Activated CD4-positive, alpha-beta T cell treated with anti-CD3 and anti-CD28 coated beads, Interleukin-2, amount 50 U/mL, for 16 hours (primary cell): ENCODE measurements around the gene CNST.
"Not testable (repeated sequence)": the region's sequence is repeated elsewhere in the genome, so short reads cannot be mapped to it uniquely, and the experiment has no call there.

Source experiments
- DNase-seq: peaks from one replicate; pipeline ENCODE4 v3.0.0-alpha.2; 2020

Gene CNST

GRCh38 chr1:246680696-246681130 lies 114.5 kb downstream of the CNST start:
- no peak for DNase-seq

- DNase-seq, result no peak
These were observed 115.9 kb downstream of the CNST start for GRCh38 chr1:246681900-246682895.

GRCh38 chr1:246683521-246683920 lies 117.3 kb downstream of the CNST start:
- DNase-seq, result no peak

GRCh38 chr1:246687002-246687401 lies 120.7 kb downstream of the CNST start:
- DNase-seq, result no peak

GRCh38 chr1:246689409-246690008 lies 123.3 kb downstream of the CNST start:
- DNase-seq, result peak; percentile 72

GRCh38 chr1:246690100-246690499 lies 123.8 kb downstream of the CNST start:
- DNase-seq, result no peak

GRCh38 chr1:246691622-246692495 lies 125.6 kb downstream of the CNST start:
- DNase-seq, result no peak

GRCh38 chr1:246694213-246694895 lies 128.1 kb downstream of the CNST start:
- DNase-seq, result not testable (repeated sequence)

- no peak for DNase-seq
These were observed 128.9 kb downstream of the CNST start for GRCh38 chr1:246695136-246695535.

GRCh38 chr1:246695666-246696065 lies 129.4 kb downstream of the CNST start:
- DNase-seq, result no peak

- no peak for DNase-seq
These were observed 132.3 kb downstream of the CNST start for GRCh38 chr1:246698466-246699094.

GRCh38 chr1:246699095-246699735 lies 133.0 kb downstream of the CNST start:
- peak; percentile 91 for DNase-seq

- DNase-seq, result no peak
These were observed 137.3 kb downstream of the CNST start for GRCh38 chr1:246703581-246703980.

- DNase-seq, result no peak
These were observed 139.1 kb downstream of the CNST start for GRCh38 chr1:246705368-246705767.

- no peak for DNase-seq
These were observed 141.9 kb downstream of the CNST start for GRCh38 chr1:246708166-246708565.

GRCh38 chr1:246709196-246709595 lies 142.9 kb downstream of the CNST start:
- no peak for DNase-seq

- DNase-seq, result no peak
These were observed 143.6 kb downstream of the CNST start for GRCh38 chr1:246709835-246710234.

- no peak for DNase-seq
These were observed 145.3 kb downstream of the CNST start for GRCh38 chr1:246711548-246712003.

GRCh38 chr1:246712428-246712827 lies 146.2 kb downstream of the CNST start:
- not testable (repeated sequence) for DNase-seq
